Measurements from ENCODE around the gene OR52A1.
"Not testable (repeated sequence)": the region's sequence is repeated elsewhere in the genome, so short reads cannot be mapped to it uniquely, and the experiment has no call there.

The OR52A1 gene

GRCh38 chr11:5171856-5172255 is 17.3 kb upstream of the OR52A1 start:
- Histone ChIP-seq H3K36me3 (ENCODE audit: control insufficient read depth, insufficient read depth, low read length) (no peaks in the 10 kb centered on the region), H3K4me3 (ENCODE audit: low read length) (no peak overlapping the region), H3K4me1 (ENCODE audit: control insufficient read depth, insufficient read depth, low read length) (no peaks in the 10 kb centered on the region), H3K27ac (ENCODE audit: low read length) (no peak overlapping the region), H3K27me3 (ENCODE audit: control insufficient read depth, insufficient read depth, low read length) (no peaks in the 10 kb centered on the region), H3K9me3 (ENCODE audit: control insufficient read depth, insufficient read depth, low read length) (no peaks in the 10 kb centered on the region)
- no CpG with 5 or more reads among the region's 2 CpGs for WGBS (ENCODE audit: insufficient coverage, insufficient read length)
- DNase-seq (ENCODE audit: low read depth, low spot score), result no peak

- H3K9me3 ChIP-seq (ENCODE audit: control insufficient read depth, insufficient read depth, low read length); DNase-seq (ENCODE audit: low read depth, low spot score); H3K27ac ChIP-seq (ENCODE audit: low read length); H3K4me1 ChIP-seq (ENCODE audit: control insufficient read depth, insufficient read depth, low read length); H3K4me3 ChIP-seq (ENCODE audit: low read length); H3K27me3 ChIP-seq (ENCODE audit: control insufficient read depth, insufficient read depth, low read length); H3K36me3 ChIP-seq (ENCODE audit: control insufficient read depth, insufficient read depth, low read length): not testable (repeated sequence)
Measured at GRCh38 chr11:5165898-5166297, 11.3 kb upstream of the OR52A1 start.

DNA sequence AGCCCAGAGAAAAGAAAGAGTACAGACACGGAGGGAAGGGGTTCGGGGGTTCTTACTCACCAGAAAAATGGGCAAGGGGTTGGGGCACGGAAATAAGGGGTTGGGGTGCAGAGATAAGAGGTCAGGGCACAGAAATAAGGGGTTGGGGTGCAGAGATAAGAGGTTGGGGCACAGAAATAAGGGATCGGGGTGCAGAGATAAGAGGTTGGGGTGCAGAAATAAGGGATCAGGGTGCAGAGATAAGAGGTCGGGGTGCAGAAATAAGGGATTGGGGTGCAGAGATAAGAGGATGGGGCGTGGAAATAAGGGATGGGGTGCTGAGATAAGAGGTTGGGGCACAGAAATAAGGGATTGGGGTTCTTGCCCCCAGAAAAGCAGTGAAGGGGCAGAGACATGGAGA is 10.2 kb upstream of the OR52A1 start:
- H3K4me3 ChIP-seq (ENCODE audit: low read length); H3K27ac ChIP-seq (ENCODE audit: low read length); H3K27me3 ChIP-seq (ENCODE audit: control insufficient read depth, insufficient read depth, low read length); H3K36me3 ChIP-seq (ENCODE audit: control insufficient read depth, insufficient read depth, low read length); H3K9me3 ChIP-seq (ENCODE audit: control insufficient read depth, insufficient read depth, low read length); DNase-seq (ENCODE audit: low read depth, low spot score); H3K4me1 ChIP-seq (ENCODE audit: control insufficient read depth, insufficient read depth, low read length): not testable (repeated sequence)
- 100% methylated on average over 1 of the region's 6 CpGs for WGBS (ENCODE audit: insufficient coverage, insufficient read length)

- H3K27me3 ChIP-seq (ENCODE audit: control insufficient read depth, insufficient read depth, low read length); H3K27ac ChIP-seq (ENCODE audit: low read length); DNase-seq (ENCODE audit: low read depth, low spot score); H3K4me1 ChIP-seq (ENCODE audit: control insufficient read depth, insufficient read depth, low read length); H3K36me3 ChIP-seq (ENCODE audit: control insufficient read depth, insufficient read depth, low read length); H3K9me3 ChIP-seq (ENCODE audit: control insufficient read depth, insufficient read depth, low read length); H3K4me3 ChIP-seq (ENCODE audit: low read length): not testable (repeated sequence)
- no CpG with 5 or more reads among the region's 1 CpG for WGBS (ENCODE audit: insufficient coverage, insufficient read length)
Measured at GRCh38 chr11:5161045-5161444, 6.5 kb upstream of the OR52A1 start.

DNA sequence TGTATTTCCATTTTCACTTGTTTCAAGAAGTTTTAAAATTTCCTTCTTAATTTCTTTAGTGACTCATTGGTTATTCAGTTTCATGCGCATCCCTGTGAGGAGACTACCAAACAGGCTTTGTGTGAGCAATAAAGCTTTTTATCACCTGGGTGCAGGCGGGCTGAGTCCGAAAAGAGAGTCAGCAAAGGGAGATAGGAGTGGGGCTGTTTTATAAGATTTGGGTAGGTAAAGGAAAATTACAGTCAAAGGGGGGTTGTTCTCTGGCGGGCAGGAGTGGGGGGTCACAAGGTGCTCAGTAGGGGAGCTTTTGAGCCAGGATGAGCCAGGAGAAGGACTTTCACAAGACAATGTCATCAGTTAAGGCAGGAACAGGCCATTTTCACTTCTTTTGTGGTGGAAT is 5.7 kb upstream of the OR52A1 start:
- not testable (repeated sequence) for DNase-seq (ENCODE audit: low read depth, low spot score); H3K9me3 ChIP-seq (ENCODE audit: control insufficient read depth, insufficient read depth, low read length); H3K36me3 ChIP-seq (ENCODE audit: control insufficient read depth, insufficient read depth, low read length); H3K27me3 ChIP-seq (ENCODE audit: control insufficient read depth, insufficient read depth, low read length); H3K4me1 ChIP-seq (ENCODE audit: control insufficient read depth, insufficient read depth, low read length); H3K27ac ChIP-seq (ENCODE audit: low read length); H3K4me3 ChIP-seq (ENCODE audit: low read length)
- WGBS (ENCODE audit: insufficient coverage, insufficient read length), result no CpG with 5 or more reads among the region's 4 CpGs

- H3K27me3 ChIP-seq (ENCODE audit: control insufficient read depth, insufficient read depth, low read length), result no peaks in the 10 kb centered on the region
- H3K9me3 ChIP-seq (ENCODE audit: control insufficient read depth, insufficient read depth, low read length), result no peaks in the 10 kb centered on the region
- no peak overlapping the region for H3K27ac ChIP-seq (ENCODE audit: low read length)
- no peaks in the 10 kb centered on the region for H3K4me1 ChIP-seq (ENCODE audit: control insufficient read depth, insufficient read depth, low read length)
- no peak overlapping the region for H3K4me3 ChIP-seq (ENCODE audit: low read length)
- no peaks in the 10 kb centered on the region for H3K36me3 ChIP-seq (ENCODE audit: control insufficient read depth, insufficient read depth, low read length)
- DNase-seq (ENCODE audit: low read depth, low spot score), result no peak
Measured at GRCh38 chr11:5159806-5160205, 5.2 kb upstream of the OR52A1 start.

GRCh38 chr11:5153574-5154431 is 754 bp downstream of the OR52A1 start:
- H3K4me3 ChIP-seq (ENCODE audit: low read length), result no peak overlapping the region
- H3K27me3 ChIP-seq (ENCODE audit: control insufficient read depth, insufficient read depth, low read length), result no peaks in the 10 kb centered on the region
- no CpG with 5 or more reads among the region's 3 CpGs for WGBS (ENCODE audit: insufficient coverage, insufficient read length)

DNA sequence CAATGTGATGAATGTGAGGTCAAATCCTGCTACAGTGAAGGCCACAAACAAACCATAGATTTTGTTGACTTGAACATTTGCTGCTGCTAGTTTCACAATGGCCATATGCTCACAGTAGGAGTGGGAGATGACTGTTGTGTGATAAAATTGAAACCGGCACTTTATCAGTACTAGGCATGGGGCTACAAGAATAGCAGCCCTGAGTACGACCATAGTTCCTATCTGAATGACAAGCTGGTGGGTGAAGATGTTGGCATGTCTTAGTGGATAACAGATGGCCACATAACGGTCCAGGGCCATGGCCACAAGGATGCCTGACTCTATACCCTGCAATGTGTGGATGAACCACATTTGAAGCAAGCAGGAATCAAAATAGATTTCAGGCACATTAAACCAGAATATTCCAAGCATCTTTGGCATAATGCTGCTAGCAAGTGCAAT is 2.8 kb downstream of the OR52A1 start:
- Histone ChIP-seq H3K4me1 (ENCODE audit: control insufficient read depth, insufficient read depth, low read length) (no peaks in the 10 kb centered on the region), H3K36me3 (ENCODE audit: control insufficient read depth, insufficient read depth, low read length) (no peaks in the 10 kb centered on the region), H3K27me3 (ENCODE audit: control insufficient read depth, insufficient read depth, low read length) (no peaks in the 10 kb centered on the region), H3K9me3 (ENCODE audit: control insufficient read depth, insufficient read depth, low read length) (no peaks in the 10 kb centered on the region), H3K4me3 (ENCODE audit: low read length) (no peak overlapping the region), H3K27ac (ENCODE audit: low read length) (no peak overlapping the region)
- DNase-seq (ENCODE audit: low read depth, low spot score), result no peak
- WGBS (ENCODE audit: insufficient coverage, insufficient read length), result no CpG with 5 or more reads among the region's 3 CpGs

More at GRCh38 chr11:5153574-5154431, 754 bp downstream of the OR52A1 start:
- DNase-seq (ENCODE audit: low read depth, low spot score), result no peak
- Histone ChIP-seq H3K27ac (ENCODE audit: low read length) (no peak overlapping the region), H3K4me1 (ENCODE audit: control insufficient read depth, insufficient read depth, low read length) (no peaks in the 10 kb centered on the region), H3K9me3 (ENCODE audit: control insufficient read depth, insufficient read depth, low read length) (no peaks in the 10 kb centered on the region), H3K36me3 (ENCODE audit: control insufficient read depth, insufficient read depth, low read length) (no peaks in the 10 kb centered on the region)

DNA sequence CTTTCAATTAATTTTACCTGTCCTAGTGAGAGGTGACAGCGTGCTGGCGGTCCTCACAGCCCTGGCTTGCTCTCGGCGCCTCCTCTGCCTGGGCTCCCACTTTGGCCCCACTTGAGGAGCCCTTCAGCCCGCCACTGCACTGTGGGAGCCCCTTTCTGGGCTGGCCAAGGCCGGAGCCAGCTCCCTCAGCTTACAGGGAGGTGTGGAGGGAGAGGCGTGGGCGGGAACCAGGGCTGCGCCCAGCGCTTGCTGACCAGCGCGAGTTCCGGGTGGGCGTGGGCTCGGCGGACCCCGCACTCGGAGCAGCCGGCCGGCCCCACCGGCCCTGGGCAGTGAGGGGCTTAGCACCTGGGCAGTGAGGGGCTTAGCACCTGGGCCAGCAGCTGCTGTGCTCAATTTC is 10.4 kb downstream of the OR52A1 start:
- not testable (repeated sequence) for H3K36me3 ChIP-seq (ENCODE audit: control insufficient read depth, insufficient read depth, low read length); H3K4me3 ChIP-seq (ENCODE audit: low read length); H3K4me1 ChIP-seq (ENCODE audit: control insufficient read depth, insufficient read depth, low read length); H3K27me3 ChIP-seq (ENCODE audit: control insufficient read depth, insufficient read depth, low read length); DNase-seq (ENCODE audit: low read depth, low spot score); H3K27ac ChIP-seq (ENCODE audit: low read length); H3K9me3 ChIP-seq (ENCODE audit: control insufficient read depth, insufficient read depth, low read length)
- WGBS (ENCODE audit: insufficient coverage, insufficient read length), result no CpG with 5 or more reads among the region's 21 CpGs

GRCh38 chr11:5137996-5138395 is 16.6 kb downstream of the OR52A1 start, which contains the start of gene OR52A5:
Gene OR52A5, minus strand, starts transcription at chr11:5138356. Its CDS starts 5,714 bp downstream, at chr11:5132642.
- Histone ChIP-seq H3K27ac (ENCODE audit: low read length) (no peak within 1 kb of the TSS), H3K4me3 (ENCODE audit: low read length) (no peak within 1 kb of the TSS), H3K27me3 (ENCODE audit: control insufficient read depth, insufficient read depth, low read length) (no peaks in the 10 kb centered on the region), H3K4me1 (ENCODE audit: control insufficient read depth, insufficient read depth, low read length) (no peaks in the 10 kb centered on the region), H3K36me3 (ENCODE audit: control insufficient read depth, insufficient read depth, low read length) (no peaks in the 10 kb centered on the region), H3K9me3 (ENCODE audit: control insufficient read depth, insufficient read depth, low read length) (no peaks in the 10 kb centered on the region)
- DNase-seq (ENCODE audit: low read depth, low spot score), result no peak
- whole genome bisulfite sequencing (ENCODE audit: insufficient coverage, insufficient read length), result 100% methylated on average over 1 of the region's 2 CpGs

DNA sequence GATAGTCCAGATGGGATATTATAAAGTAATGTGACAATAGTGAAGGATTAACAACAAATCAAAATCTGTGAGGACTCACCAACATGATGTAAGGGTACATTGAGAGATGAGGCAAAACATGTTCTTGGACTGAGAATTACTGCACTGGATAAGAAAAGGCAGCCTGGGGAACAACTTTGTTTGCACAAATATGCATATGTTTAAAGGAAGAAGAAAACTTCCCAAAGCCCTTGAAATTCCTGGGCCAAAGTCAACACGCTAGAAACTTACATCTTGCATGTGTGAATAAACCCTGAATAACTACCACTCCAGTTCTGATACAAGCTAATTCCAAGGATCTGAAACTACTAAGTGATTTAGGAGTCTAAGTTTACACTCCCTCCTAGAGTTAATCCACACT is 17.5 kb downstream of the OR52A1 start:
- Histone ChIP-seq H3K4me1 (ENCODE audit: control insufficient read depth, insufficient read depth, low read length) (no peaks in the 10 kb centered on the region), H3K4me3 (ENCODE audit: low read length) (no peak overlapping the region), H3K9me3 (ENCODE audit: control insufficient read depth, insufficient read depth, low read length) (no peaks in the 10 kb centered on the region), H3K27ac (ENCODE audit: low read length) (no peak overlapping the region), H3K27me3 (ENCODE audit: control insufficient read depth, insufficient read depth, low read length) (no peaks in the 10 kb centered on the region), H3K36me3 (ENCODE audit: control insufficient read depth, insufficient read depth, low read length) (no peaks in the 10 kb centered on the region)
- WGBS (ENCODE audit: insufficient coverage, insufficient read length), result no CpG with 5 or more reads among the region's 1 CpG
- no peak for DNase-seq (ENCODE audit: low read depth, low spot score)
